ENCODE results near the gene LARGE1. TPM values are rescaled to one million over a fixed set of nuclear protein-coding genes. Genes with fewer than 3 reads are reported as not detected.

The LARGE1 gene
- total RNA-seq, 2 donors from 2014 or later, result 29.5 to 42.1 TPM

- no peaks in the 10 kb centered on the region for H3K36me3 ChIP-seq
- H3K9me3 ChIP-seq, result no peaks in the 10 kb centered on the region
- ATAC-seq (ENCODE audit: insufficient number of reproducible peaks, low FRiP score, low read depth), result no peak
- no peaks in the 10 kb centered on the region for H3K27me3 ChIP-seq (replicated peaks; ENCODE audit: insufficient read depth)
- peaks cover 12 to 41% of the 10 kb centered on the region in 2 donors for H3K4me1 ChIP-seq (ENCODE audit: control insufficient read depth in 1 of 2, low read depth in 2 of 2)
- H3K4me3 ChIP-seq, result peak overlapping the region; percentile 52
- peak overlapping the region in 1 of 2 donors; percentile 76 for H3K27ac ChIP-seq
- no peak for TF ChIP-seq CTCF (IDR thresholded peaks at IDR 0.05)
- DNase-seq (ENCODE audit: low spot score), result no peak
These were observed 77.7 kb downstream of the LARGE1 start for GRCh38 chr22:33842421-33843094.

- DNase-seq (ENCODE audit: low spot score) (no peak), ATAC-seq (ENCODE audit: insufficient number of reproducible peaks, low FRiP score, low read depth) (no peak)
- H3K9me3 ChIP-seq, result no peaks in the 10 kb centered on the region
- H3K27me3 ChIP-seq (replicated peaks; ENCODE audit: insufficient read depth), result no peaks in the 10 kb centered on the region
- H3K4me1 ChIP-seq (ENCODE audit: control insufficient read depth in 1 of 2, low read depth in 2 of 2), result peaks cover 12 to 41% of the 10 kb centered on the region in 2 donors
- TF ChIP-seq CTCF (IDR thresholded peaks at IDR 0.05), result no peak
- H3K27ac ChIP-seq, result peak overlapping the region in 1 of 2 donors; percentile 76
- no peaks in the 10 kb centered on the region for H3K36me3 ChIP-seq
- peak overlapping the region; percentile 52 for H3K4me3 ChIP-seq
These were observed 78.3 kb downstream of the LARGE1 start for GRCh38 chr22:33842006-33842354.

- H3K27ac ChIP-seq, result peak overlapping the region; percentile 8 to 76
- DNase-seq (ENCODE audit: low spot score) (no peak), ATAC-seq (ENCODE audit: insufficient number of reproducible peaks, low FRiP score, low read depth) (peak; percentile 86)
- no peaks in the 10 kb centered on the region for H3K27me3 ChIP-seq (replicated peaks; ENCODE audit: insufficient read depth)
- H3K4me3 ChIP-seq, result peak overlapping the region; percentile 52
- H3K9me3 ChIP-seq, result no peaks in the 10 kb centered on the region
- no peaks in the 10 kb centered on the region for H3K36me3 ChIP-seq
- TF ChIP-seq CTCF (IDR thresholded peaks at IDR 0.05), result no peak
- peaks cover 12 to 41% of the 10 kb centered on the region in 2 donors for H3K4me1 ChIP-seq (ENCODE audit: control insufficient read depth in 1 of 2, low read depth in 2 of 2)
These were observed 78.8 kb downstream of the LARGE1 start for GRCh38 chr22:33841281-33842005.

- DNase-seq (ENCODE audit: low spot score), result no peak
- peaks cover 12 to 48% of the 10 kb centered on the region in 2 donors for H3K4me1 ChIP-seq (ENCODE audit: control insufficient read depth in 1 of 2, low read depth in 2 of 2)
- ATAC-seq (ENCODE audit: insufficient number of reproducible peaks, low FRiP score, low read depth), result no peak
- H3K4me3 ChIP-seq, result no peak overlapping the region
- no peaks in the 10 kb centered on the region for H3K27me3 ChIP-seq (replicated peaks; ENCODE audit: insufficient read depth)
- no peaks in the 10 kb centered on the region for H3K36me3 ChIP-seq
- H3K27ac ChIP-seq, result no peak overlapping the region
- no peak for TF ChIP-seq CTCF (IDR thresholded peaks at IDR 0.05)
- H3K9me3 ChIP-seq, result no peaks in the 10 kb centered on the region
These were observed 81.6 kb downstream of the LARGE1 start for GRCh38 chr22:33838644-33839043.

- no peaks in the 10 kb centered on the region for H3K9me3 ChIP-seq
- no peaks in the 10 kb centered on the region for H3K27me3 ChIP-seq (replicated peaks; ENCODE audit: insufficient read depth)
- no peak for ATAC-seq (ENCODE audit: insufficient number of reproducible peaks, low FRiP score, low read depth)
- no peak overlapping the region for H3K4me3 ChIP-seq
- no peak for TF ChIP-seq CTCF (IDR thresholded peaks at IDR 0.05)
- H3K4me1 ChIP-seq (ENCODE audit: control insufficient read depth in 1 of 2, low read depth in 2 of 2), result peaks cover 12 to 46% of the 10 kb centered on the region in 2 donors
- no peak overlapping the region for H3K27ac ChIP-seq
- no peak for DNase-seq (ENCODE audit: low spot score)
- no peaks in the 10 kb centered on the region for H3K36me3 ChIP-seq
These were observed 82.5 kb downstream of the LARGE1 start for GRCh38 chr22:33837826-33838225.
